BLaER1 (cell line): Measurements from ENCODE around the gene SETD4.

Experiments used
- H3K27ac ChIP-seq: shearing (Covaris generic); formaldehyde crosslinking; 2 replicates; pipeline ENCODE4 v1.8.1; 2022
- H3K27me3 ChIP-seq: shearing (Covaris generic); formaldehyde crosslinking; 2 replicates; pipeline ENCODE4 v1.8.1; 2022
- H3K36me3 ChIP-seq: shearing (Covaris generic); formaldehyde crosslinking; 2 replicates; pipeline ENCODE4 v1.8.1; 2022
- H3K4me1 ChIP-seq: shearing (Covaris generic); formaldehyde crosslinking; 2 replicates; pipeline ENCODE4 v1.8.1; 2022
- H3K4me2 ChIP-seq: shearing (Covaris generic); formaldehyde crosslinking; 2 replicates; pipeline ENCODE4 v1.8.1; 2022
- H3K4me3 ChIP-seq: shearing (Covaris generic); formaldehyde crosslinking; 2 replicates; pipeline ENCODE4 v1.8.1; 2022
- H3K9ac ChIP-seq: shearing (Covaris generic); formaldehyde crosslinking; 2 replicates; pipeline ENCODE4 v1.8.1; 2022
- H3K9me3 ChIP-seq: shearing (Covaris generic); formaldehyde crosslinking; 2 replicates; pipeline ENCODE4 v1.8.1; 2022
- H4K20me1 ChIP-seq: shearing (Covaris generic); formaldehyde crosslinking; 2 replicates; pipeline ENCODE4 v1.8.1; 2022
- Cebpa-rat ChIP-seq: shearing (Covaris generic); IDR thresholded peaks from 2 replicates; pipeline ENCODE4 v1.8.1; 2022

Gene SETD4

GRCh38 chr21:35994613-35995012 is 65.7 kb downstream of the SETD4 start:
- Histone ChIP-seq H3K27me3 (peaks cover 23% of the 10 kb centered on the region), H3K4me3 (no peak overlapping the region), H3K9ac (no peak overlapping the region), H3K9me3 (peaks cover 4% of the 10 kb centered on the region; the same call in 1 of the 2 replicates), H3K4me2 (no peak overlapping the region), H3K27ac (no peak overlapping the region), H3K4me1 (peaks cover 15% of the 10 kb centered on the region), H3K36me3 (no peaks in the 10 kb centered on the region), H4K20me1 (no peaks in the 10 kb centered on the region)
- TF ChIP-seq Cebpa-rat, result no peak

GRCh38 chr21:35993875-35994490 is 66.3 kb downstream of the SETD4 start:
- H3K9me3 ChIP-seq, result peaks cover 4% of the 10 kb centered on the region; the same call in 1 of the 2 replicates
- H4K20me1 ChIP-seq, result no peaks in the 10 kb centered on the region
- no peak overlapping the region for H3K9ac ChIP-seq
- no peak overlapping the region for H3K4me3 ChIP-seq
- peaks cover 23% of the 10 kb centered on the region for H3K27me3 ChIP-seq
- H3K36me3 ChIP-seq, result no peaks in the 10 kb centered on the region
- no peak overlapping the region for H3K27ac ChIP-seq
- no peak for TF ChIP-seq Cebpa-rat
- peaks cover 15% of the 10 kb centered on the region for H3K4me1 ChIP-seq
- H3K4me2 ChIP-seq, result no peak overlapping the region

- peaks cover 4% of the 10 kb centered on the region; the same call in 1 of the 2 replicates for H3K9me3 ChIP-seq
- no peaks in the 10 kb centered on the region for H4K20me1 ChIP-seq
- peaks cover 8% of the 10 kb centered on the region for H3K27me3 ChIP-seq
- H3K4me3 ChIP-seq, result no peak overlapping the region
- H3K4me1 ChIP-seq, result peaks cover 13% of the 10 kb centered on the region
- H3K4me2 ChIP-seq, result no peak overlapping the region
- no peak for TF ChIP-seq Cebpa-rat
- H3K36me3 ChIP-seq, result no peaks in the 10 kb centered on the region
- no peak overlapping the region for H3K27ac ChIP-seq
- H3K9ac ChIP-seq, result no peak overlapping the region
Measured at GRCh38 chr21:35991131-35991530, 69.2 kb downstream of the SETD4 start.

- no peak for TF ChIP-seq Cebpa-rat
- H3K9ac ChIP-seq, result no peak overlapping the region
- H3K27ac ChIP-seq, result no peak overlapping the region
- no peak overlapping the region for H3K4me3 ChIP-seq
- peaks cover 4% of the 10 kb centered on the region; the same call in 1 of the 2 replicates for H3K9me3 ChIP-seq
- peaks cover 7% of the 10 kb centered on the region for H3K4me1 ChIP-seq
- no peak overlapping the region for H3K4me2 ChIP-seq
- peaks cover 8% of the 10 kb centered on the region for H3K27me3 ChIP-seq
- H3K36me3 ChIP-seq, result no peaks in the 10 kb centered on the region
- H4K20me1 ChIP-seq, result no peaks in the 10 kb centered on the region
Measured at GRCh38 chr21:35990609-35991008, 69.7 kb downstream of the SETD4 start.

- H3K4me3 ChIP-seq, result no peak overlapping the region
- H3K27me3 ChIP-seq, result 0 out of 2 replicates have a peak, but pooled peaks cover under 1% of the 10 kb centered on the region
- no peak for TF ChIP-seq Cebpa-rat
- H3K27ac ChIP-seq, result no peak overlapping the region
- no peaks in the 10 kb centered on the region for H3K36me3 ChIP-seq
- H3K4me2 ChIP-seq, result no peak overlapping the region
- no peaks in the 10 kb centered on the region for H3K4me1 ChIP-seq
- peaks cover 4% of the 10 kb centered on the region; the same call in 1 of the 2 replicates for H3K9me3 ChIP-seq
- no peaks in the 10 kb centered on the region for H4K20me1 ChIP-seq
- no peak overlapping the region for H3K9ac ChIP-seq
Measured at GRCh38 chr21:35989138-35989735, 71.1 kb downstream of the SETD4 start.

GRCh38 chr21:35988416-35989137 is 71.7 kb downstream of the SETD4 start:
- no peak overlapping the region for H3K4me3 ChIP-seq
- H3K4me2 ChIP-seq, result no peak overlapping the region
- no peaks in the 10 kb centered on the region for H4K20me1 ChIP-seq

GRCh38 chr21:35987475-35987874 is 72.9 kb downstream of the SETD4 start:
- H3K9me3 ChIP-seq, result no peaks in the 10 kb centered on the region
- H3K36me3 ChIP-seq, result no peaks in the 10 kb centered on the region
- H3K4me2 ChIP-seq, result no peak overlapping the region
- TF ChIP-seq Cebpa-rat, result no peak
- H4K20me1 ChIP-seq, result no peaks in the 10 kb centered on the region
- H3K27ac ChIP-seq, result no peak overlapping the region
- H3K27me3 ChIP-seq, result no peaks in the 10 kb centered on the region
- H3K4me1 ChIP-seq, result no peaks in the 10 kb centered on the region
- H3K9ac ChIP-seq, result no peak overlapping the region
- no peak overlapping the region for H3K4me3 ChIP-seq

More at GRCh38 chr21:35988416-35989137, 71.7 kb downstream of the SETD4 start:
- Histone ChIP-seq H3K27me3 (no peaks in the 10 kb centered on the region), H3K9ac (no peak overlapping the region), H3K4me1 (no peaks in the 10 kb centered on the region), H3K36me3 (no peaks in the 10 kb centered on the region), H3K27ac (no peak overlapping the region), H3K9me3 (no peaks in the 10 kb centered on the region)
- TF ChIP-seq Cebpa-rat, result no peak

GRCh38 chr21:35984654-35985361 is 75.5 kb downstream of the SETD4 start:
- Histone ChIP-seq H3K4me2 (no peak overlapping the region), H3K27me3 (no peaks in the 10 kb centered on the region), H3K4me3 (no peak overlapping the region), H3K9me3 (no peaks in the 10 kb centered on the region), H3K9ac (no peak overlapping the region), H3K36me3 (no peaks in the 10 kb centered on the region), H3K4me1 (no peaks in the 10 kb centered on the region), H3K27ac (no peak overlapping the region), H4K20me1 (no peaks in the 10 kb centered on the region)
- no peak for TF ChIP-seq Cebpa-rat
